C4-2B (cell line): ENCODE measurements around the gene SRPK1.

ENCODE experiments used
- CTCF ChIP-seq: fragments of 450-650 bp; conservative IDR thresholded peaks from 2 replicates; pipeline ENCODE4 v1.5.1; 2017; ENCODE audit warnings: mild to moderate bottlenecking
- ZFX ChIP-seq: fragments of 450-650 bp; IDR thresholded peaks from 2 replicates; pipeline ENCODE4 v1.6.1; 2017

- TF ChIP-seq CTCF (no peak), ZFX (no peak)
Measured at GRCh38 chr6:35797837-35798526, 122.9 kb downstream of the SRPK1 start.
